ENCODE results near the gene ABCA13.

Gene ABCA13

GRCh38 chr7:48237354-48237753 is 66.1 kb downstream of the ABCA13 start:
- no peaks in the 10 kb centered on the region for H3K9me3 ChIP-seq (ENCODE audit: severe bottlenecking)
- H3K36me3 ChIP-seq = no peaks in the 10 kb centered on the region
- H3K27ac ChIP-seq = no peak overlapping the region
- no peak for DNase-seq
- H3K27me3 ChIP-seq (ENCODE audit: insufficient read depth, low read depth, severe bottlenecking) = peaks cover 2% of the 10 kb centered on the region
- TF ChIP-seq CTCF (IDR thresholded peaks at IDR 0.05; ENCODE audit: low read depth, low read length) = no peak
- H3K4me3 ChIP-seq (ENCODE audit: low read depth, low read length) = no peak overlapping the region

DNA sequence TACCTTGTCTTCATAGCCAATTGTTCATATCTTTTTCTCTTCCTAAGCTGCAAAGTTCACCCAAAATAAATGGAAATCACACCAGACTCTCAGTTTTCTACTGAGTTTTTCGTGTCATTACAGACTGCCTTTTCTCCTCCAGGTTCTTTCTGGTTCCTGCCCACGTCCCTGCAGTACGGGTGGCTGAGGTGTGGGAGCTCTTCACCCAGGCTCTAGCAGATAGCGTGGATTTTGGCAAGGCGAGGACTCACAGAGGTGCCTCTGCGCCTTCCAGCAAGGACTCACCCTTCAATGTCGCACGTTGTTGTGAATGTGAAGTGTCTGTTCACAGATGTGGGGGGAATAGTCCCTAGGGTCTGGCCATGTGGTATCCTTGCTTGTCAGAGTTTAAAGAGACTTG is 71.6 kb downstream of the ABCA13 start:
- Histone ChIP-seq H3K4me3 (ENCODE audit: low read depth, low read length) (no peak overlapping the region), H3K9me3 (ENCODE audit: severe bottlenecking) (no peaks in the 10 kb centered on the region), H3K27me3 (ENCODE audit: insufficient read depth, low read depth, severe bottlenecking) (peaks cover 6% of the 10 kb centered on the region), H3K36me3 (no peaks in the 10 kb centered on the region), H3K27ac (no peak overlapping the region)
- no peak for DNase-seq
- no peak for TF ChIP-seq CTCF (IDR thresholded peaks at IDR 0.05; ENCODE audit: low read depth, low read length)

GRCh38 chr7:48244864-48245271 is 73.6 kb downstream of the ABCA13 start:
- Histone ChIP-seq H3K27me3 (ENCODE audit: insufficient read depth, low read depth, severe bottlenecking) (peaks cover 6% of the 10 kb centered on the region), H3K36me3 (no peaks in the 10 kb centered on the region), H3K9me3 (ENCODE audit: severe bottlenecking) (no peaks in the 10 kb centered on the region), H3K27ac (no peak overlapping the region), H3K4me3 (ENCODE audit: low read depth, low read length) (no peak overlapping the region)
- TF ChIP-seq CTCF (IDR thresholded peaks at IDR 0.05; ENCODE audit: low read depth, low read length) = no peak
- DNase-seq = no peak

DNA sequence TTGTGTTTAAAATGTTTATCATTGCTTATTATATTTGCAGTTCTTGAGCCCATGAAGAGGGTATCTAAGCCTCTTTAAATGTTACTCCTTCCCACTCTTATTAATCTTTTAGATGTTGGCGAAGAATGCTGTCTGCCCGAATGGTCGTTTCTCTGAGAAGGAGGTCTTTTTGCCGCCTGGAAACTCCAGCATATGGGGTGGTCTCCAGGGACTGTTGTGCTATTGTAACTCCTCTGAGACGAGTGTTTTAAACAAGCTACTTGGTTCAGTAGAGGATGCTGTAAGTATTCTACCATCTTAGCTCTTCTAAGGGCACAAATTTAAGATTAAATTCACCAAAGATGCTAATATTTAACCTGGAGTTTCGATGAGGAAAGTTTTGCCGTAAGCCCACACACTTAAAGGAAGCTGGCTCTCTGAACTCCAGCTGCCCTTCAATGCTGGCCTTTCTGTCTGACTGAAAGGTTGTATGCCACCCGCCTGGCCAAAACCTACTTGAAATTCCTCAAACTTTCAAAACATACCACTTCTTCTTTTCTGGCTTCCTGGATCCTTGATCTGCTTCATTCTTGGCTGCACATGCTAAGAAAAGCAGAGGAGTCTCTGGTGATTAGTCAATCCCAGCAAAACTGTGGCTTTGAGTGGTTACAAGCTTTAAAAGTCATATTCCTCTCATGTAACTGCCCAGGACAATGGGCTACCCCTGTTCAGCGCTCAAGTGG is 74.7 kb downstream of the ABCA13 start:
- DNase-seq = no peak
- H3K4me3 ChIP-seq (ENCODE audit: low read depth, low read length) = no peak overlapping the region
- H3K36me3 ChIP-seq = no peaks in the 10 kb centered on the region
- no peak overlapping the region for H3K27ac ChIP-seq
- no peak for TF ChIP-seq CTCF (IDR thresholded peaks at IDR 0.05; ENCODE audit: low read depth, low read length)
- peaks cover 4% of the 10 kb centered on the region for H3K27me3 ChIP-seq (ENCODE audit: insufficient read depth, low read depth, severe bottlenecking)
- H3K9me3 ChIP-seq (ENCODE audit: severe bottlenecking) = no peaks in the 10 kb centered on the region

DNA sequence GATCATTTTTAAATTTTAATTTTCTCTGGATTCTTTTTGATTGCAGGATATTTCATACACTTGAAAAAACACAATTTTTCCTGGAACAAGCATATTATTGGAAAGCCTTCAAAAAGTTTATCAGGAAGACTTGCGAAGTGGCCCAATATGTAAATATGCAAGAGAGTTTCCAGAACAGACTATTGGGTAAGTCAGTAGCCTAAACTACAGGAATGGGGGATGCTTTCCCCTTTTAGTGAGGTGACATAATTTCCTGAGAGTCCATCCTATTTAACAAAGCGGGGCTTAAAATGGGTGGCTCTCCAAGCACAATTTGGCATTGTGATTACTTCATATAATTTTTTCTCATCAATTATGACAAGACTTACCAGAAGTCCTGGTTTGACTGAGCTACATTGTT is 77.9 kb downstream of the ABCA13 start:
- no peaks in the 10 kb centered on the region for H3K9me3 ChIP-seq (ENCODE audit: severe bottlenecking)
- H3K4me3 ChIP-seq (ENCODE audit: low read depth, low read length) = no peak overlapping the region
- DNase-seq = no peak
- no peak overlapping the region for H3K27ac ChIP-seq
- no peaks in the 10 kb centered on the region for H3K27me3 ChIP-seq (ENCODE audit: insufficient read depth, low read depth, severe bottlenecking)
- TF ChIP-seq CTCF (IDR thresholded peaks at IDR 0.05; ENCODE audit: low read depth, low read length) = no peak
- no peaks in the 10 kb centered on the region for H3K36me3 ChIP-seq

- Histone ChIP-seq H3K9me3 (ENCODE audit: severe bottlenecking) (no peaks in the 10 kb centered on the region), H3K4me3 (ENCODE audit: low read depth, low read length) (no peak overlapping the region), H3K27ac (no peak overlapping the region), H3K36me3 (no peaks in the 10 kb centered on the region), H3K27me3 (ENCODE audit: insufficient read depth, low read depth, severe bottlenecking) (no peaks in the 10 kb centered on the region)
- TF ChIP-seq CTCF (IDR thresholded peaks at IDR 0.05; ENCODE audit: low read depth, low read length) = no peak
- DNase-seq = no peak
Observed at GRCh38 chr7:48250441-48250951, 79.2 kb downstream of the ABCA13 start.

Measured in WERI-Rb-1 (cell line).